ENCODE results near the gene FADS6. TPM values are rescaled to one million over a fixed set of nuclear protein-coding genes. Genes with fewer than 3 reads are reported as not detected.

Gene FADS6
- total RNA-seq, 4 donors from 2014 or later, result 0.22 TPM; not detected in 3

DNA sequence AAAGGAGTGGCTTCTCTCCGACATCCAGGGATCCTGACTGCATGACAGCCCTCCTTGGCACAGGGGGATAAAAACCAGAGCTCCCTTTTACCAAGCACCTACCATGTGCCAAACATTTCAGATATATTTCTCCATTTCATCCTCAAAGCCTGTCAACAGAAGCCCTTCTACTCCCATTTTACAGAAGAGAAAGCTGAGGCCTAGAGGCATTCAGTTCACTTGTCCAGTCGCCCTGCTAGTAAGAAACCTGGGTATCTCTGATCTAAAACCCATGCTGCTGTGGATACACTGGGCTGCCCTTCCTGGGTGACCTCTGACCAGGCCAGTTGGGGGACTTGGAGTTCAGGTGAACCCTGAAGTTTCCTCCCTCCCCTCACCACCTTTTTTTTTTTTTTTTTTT, 14.8 kb downstream of the FADS6 start:
- TF ChIP-seq, protein P1, sequence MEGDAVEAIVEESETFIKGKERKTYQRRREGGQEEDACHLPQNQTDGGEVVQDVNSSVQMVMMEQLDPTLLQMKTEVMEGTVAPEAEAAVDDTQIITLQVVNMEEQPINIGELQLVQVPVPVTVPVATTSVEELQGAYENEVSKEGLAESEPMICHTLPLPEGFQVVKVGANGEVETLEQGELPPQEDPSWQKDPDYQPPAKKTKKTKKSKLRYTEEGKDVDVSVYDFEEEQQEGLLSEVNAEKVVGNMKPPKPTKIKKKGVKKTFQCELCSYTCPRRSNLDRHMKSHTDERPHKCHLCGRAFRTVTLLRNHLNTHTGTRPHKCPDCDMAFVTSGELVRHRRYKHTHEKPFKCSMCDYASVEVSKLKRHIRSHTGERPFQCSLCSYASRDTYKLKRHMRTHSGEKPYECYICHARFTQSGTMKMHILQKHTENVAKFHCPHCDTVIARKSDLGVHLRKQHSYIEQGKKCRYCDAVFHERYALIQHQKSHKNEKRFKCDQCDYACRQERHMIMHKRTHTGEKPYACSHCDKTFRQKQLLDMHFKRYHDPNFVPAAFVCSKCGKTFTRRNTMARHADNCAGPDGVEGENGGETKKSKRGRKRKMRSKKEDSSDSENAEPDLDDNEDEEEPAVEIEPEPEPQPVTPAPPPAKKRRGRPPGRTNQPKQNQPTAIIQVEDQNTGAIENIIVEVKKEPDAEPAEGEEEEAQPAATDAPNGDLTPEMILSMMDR (IDR thresholded peaks at IDR 0.05; ENCODE audit: low read depth), result no peak

DNA sequence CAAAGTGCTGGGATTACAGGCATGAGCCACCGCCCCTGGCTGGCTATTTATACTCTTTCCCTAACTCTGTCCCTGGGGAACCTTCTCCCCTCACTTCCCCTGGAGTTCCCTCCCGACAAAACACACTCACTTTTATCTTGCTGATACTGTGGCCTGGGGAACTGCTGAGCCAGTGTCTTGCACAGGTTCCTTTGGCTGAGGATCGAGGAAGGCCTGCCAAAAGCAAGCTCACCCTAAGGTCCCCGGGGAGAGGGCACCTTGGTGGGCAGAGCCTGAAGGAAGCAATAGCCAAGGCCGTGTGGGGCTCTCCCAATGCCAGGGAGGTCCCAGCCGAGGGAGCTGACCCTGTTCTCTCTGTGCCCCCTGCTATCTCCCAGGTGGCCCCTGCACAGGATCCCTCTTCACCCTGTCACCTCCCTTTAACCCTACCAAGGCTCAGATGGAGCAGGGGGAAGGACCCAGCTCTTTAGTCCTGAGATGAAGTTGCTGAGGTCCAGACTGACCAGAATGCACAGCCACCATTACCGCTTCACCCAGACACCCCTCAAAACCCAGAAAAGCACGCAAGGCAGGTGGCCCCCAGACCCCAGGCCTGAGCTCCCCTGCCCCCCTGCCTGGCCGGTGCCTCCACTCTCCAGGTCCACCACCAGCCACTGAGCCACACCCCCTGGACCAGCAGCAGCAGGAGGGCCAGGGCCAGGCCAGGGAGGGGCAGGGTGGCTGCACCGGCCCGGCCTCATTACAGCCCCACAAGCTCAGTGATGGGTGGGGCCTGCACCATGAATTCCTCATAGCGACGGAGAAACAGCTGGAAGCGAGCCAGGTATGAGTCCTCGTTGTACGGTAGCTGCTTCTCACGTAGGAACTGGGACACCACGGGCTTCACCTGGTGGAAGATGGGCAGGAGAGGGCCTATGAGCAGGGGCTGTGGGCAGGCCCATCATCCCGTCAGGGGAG, 15.6 kb downstream of the FADS6 start:
- TF ChIP-seq, protein P1 (IDR thresholded peaks at IDR 0.05; ENCODE audit: low read depth), result no peak

DNA sequence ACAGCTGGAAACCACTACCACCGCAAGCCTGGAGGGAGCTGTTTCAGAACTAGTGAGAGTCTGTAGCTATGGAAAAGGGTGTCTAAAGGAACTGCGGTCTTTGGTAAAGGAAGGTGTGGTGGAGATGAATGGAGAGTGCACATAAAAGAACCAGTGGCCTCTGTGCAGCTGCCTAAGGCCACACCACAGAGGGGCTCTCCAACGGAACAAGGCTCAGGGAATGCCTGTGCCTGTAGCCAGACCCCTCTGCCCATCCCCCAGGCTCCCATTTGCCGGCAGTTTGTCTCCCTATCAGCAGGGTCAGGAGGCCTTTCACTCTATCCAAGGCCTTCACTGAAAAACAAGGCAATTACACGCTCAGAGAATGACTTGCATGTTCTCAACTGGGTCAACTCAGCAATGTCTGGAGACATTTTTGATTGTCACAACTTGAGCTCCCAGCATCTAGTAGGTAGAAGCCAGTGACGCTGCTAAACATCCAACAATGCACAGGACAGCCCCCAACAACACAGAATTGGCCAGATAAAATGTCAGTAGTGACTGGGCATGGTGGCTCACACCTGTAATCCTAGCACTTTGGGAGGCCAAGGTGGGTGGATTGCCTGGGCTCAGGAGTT, 17.3 kb downstream of the FADS6 start:
- TF ChIP-seq, protein P1 (IDR thresholded peaks at IDR 0.05; ENCODE audit: low read depth), result no peak

DNA sequence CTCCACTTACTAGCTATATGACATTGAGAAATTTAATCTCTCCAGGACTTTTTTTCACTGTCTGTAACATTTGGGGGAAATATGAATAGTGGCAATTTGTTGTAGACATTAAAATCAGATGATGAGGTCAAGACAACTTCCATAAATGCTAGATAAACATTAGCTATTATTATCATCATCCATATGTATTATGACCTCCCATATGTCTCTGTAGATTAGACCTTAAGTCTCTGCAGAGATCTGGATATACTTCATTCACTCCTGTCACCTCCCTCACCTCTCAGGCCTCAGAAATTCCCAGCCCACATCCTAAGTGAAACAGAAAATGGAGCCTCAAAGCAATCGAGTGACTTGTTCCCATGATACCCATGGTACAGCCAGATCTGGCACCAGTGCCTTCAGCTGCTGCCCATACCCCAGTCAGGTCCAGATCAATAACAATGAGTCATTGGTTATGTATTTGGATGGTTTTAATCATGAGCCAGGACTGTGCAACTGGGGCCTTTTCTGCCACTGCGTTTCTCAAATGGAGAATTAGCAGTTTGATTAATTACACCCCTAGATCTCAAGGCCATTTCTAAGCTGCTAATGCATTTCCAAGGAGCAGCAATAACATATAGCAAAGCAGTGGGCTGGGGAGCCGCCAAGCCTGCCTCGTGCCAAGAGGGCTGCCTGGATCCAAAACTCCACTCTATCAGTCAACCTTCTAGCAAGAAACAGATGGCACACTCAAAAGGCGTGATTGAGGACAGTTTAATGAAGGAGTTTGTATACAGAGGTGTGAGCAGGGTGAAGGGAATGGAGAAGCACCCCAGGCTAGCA, 18.1 kb downstream of the FADS6 start:
- TF ChIP-seq, protein P1 (IDR thresholded peaks at IDR 0.05; ENCODE audit: low read depth), result no peak

DNA sequence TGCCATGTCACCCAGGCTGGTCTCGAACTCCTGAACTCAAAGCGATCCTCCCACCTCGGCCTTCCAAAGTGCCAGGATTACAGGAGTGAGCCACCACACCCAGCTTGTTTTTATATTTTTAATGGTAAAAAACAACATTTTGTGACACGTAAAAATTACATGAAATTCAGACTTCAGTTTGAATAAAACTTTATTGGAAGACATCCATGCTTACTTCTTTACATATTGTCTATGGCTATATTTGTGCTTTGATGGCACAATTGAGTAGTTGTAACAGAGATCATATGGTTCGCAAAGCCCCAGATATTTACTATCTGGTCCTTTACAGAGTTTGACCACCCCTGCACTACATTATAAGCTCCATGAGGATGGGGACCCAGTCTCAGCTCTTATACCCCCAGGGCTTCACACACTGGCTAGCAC, 18.8 kb downstream of the FADS6 start:
- TF ChIP-seq, protein P1 (IDR thresholded peaks at IDR 0.05; ENCODE audit: low read depth), result no peak

DNA sequence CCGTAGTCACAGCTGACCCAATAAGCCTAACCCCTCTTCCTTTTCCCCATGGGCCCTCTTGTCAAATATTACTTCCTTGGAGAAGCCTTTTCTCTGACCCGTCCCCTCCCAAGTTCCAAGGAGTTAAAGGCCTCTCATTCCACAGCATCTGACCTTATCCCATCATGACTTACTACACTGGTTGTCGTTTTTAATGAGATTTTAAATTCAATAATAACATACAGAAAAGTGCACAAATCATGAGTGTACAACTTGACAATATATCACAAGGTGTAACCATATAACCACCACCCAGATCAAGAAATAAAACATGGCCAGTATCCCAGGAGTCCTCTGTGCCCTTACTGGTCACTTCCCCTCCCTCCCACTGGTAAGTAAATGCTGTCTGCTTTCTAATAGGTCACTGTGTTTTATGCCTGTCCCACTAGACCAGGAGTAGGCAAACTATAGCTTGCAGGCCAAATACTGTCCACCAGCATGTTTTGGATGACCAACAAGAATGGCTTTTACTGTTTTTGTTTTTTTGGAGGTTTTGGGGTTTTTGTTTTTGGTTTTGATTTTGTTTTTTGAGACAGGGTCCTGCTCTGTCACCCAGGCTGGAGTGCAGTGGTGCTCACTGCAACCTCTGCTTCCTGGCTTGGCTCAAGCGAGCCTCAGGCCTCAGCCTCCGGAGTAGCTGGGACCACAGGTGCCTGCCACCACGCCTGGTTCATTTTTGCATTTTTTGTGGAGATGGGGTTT, 19.4 kb downstream of the FADS6 start:
- TF ChIP-seq, protein P1 (IDR thresholded peaks at IDR 0.05; ENCODE audit: low read depth), result no peak

Data from subcutaneous adipose tissue (tissue), 4 donors.